Measurements from ENCODE around the gene PBX3.

PBX3 gene

GRCh38 chr9:125812403-125812802 is 65.2 kb downstream of the PBX3 start:
- peaks cover 4% of the 10 kb centered on the region for H3K27me3 Mint-ChIP-seq (ENCODE audit: low read depth, poor library complexity)
- no peak overlapping the region for H3K27ac Mint-ChIP-seq
- H3K36me3 Mint-ChIP-seq (ENCODE audit: low read depth), result no peaks in the 10 kb centered on the region
- no peaks in the 10 kb centered on the region for H3K4me1 Mint-ChIP-seq
- no peak overlapping the region for H3K4me3 Mint-ChIP-seq
- H3K9me3 Mint-ChIP-seq, result no peaks in the 10 kb centered on the region
- no peak for DNase-seq
- TF ChIP-seq CTCF (IDR thresholded peaks at IDR 0.05), result no peak

GRCh38 chr9:125815568-125815967 is 68.4 kb downstream of the PBX3 start:
- TF ChIP-seq CTCF (IDR thresholded peaks at IDR 0.05), result no peak
- Mint-ChIP-seq H3K9me3 (no peaks in the 10 kb centered on the region), H3K4me1 (peaks cover 7% of the 10 kb centered on the region), H3K27ac (no peak overlapping the region), H3K4me3 (no peak overlapping the region), H3K36me3 (ENCODE audit: low read depth) (no peaks in the 10 kb centered on the region), H3K27me3 (ENCODE audit: low read depth, poor library complexity) (peaks cover 4% of the 10 kb centered on the region)
- DNase-seq, result no peak

- Mint-ChIP-seq H3K9me3 (no peaks in the 10 kb centered on the region), H3K27me3 (ENCODE audit: low read depth, poor library complexity) (peaks cover 4% of the 10 kb centered on the region), H3K4me3 (no peak overlapping the region), H3K4me1 (peaks cover 7% of the 10 kb centered on the region), H3K27ac (no peak overlapping the region), H3K36me3 (ENCODE audit: low read depth) (no peaks in the 10 kb centered on the region)
- DNase-seq, result no peak
- no peak for TF ChIP-seq CTCF (IDR thresholded peaks at IDR 0.05)
These were observed 69.1 kb downstream of the PBX3 start for GRCh38 chr9:125816321-125816720.

- DNase-seq, result no peak
- H3K4me3 Mint-ChIP-seq, result no peak overlapping the region
- TF ChIP-seq CTCF (IDR thresholded peaks at IDR 0.05), result no peak
- no peaks in the 10 kb centered on the region for H3K9me3 Mint-ChIP-seq
- H3K27ac Mint-ChIP-seq, result no peak overlapping the region
- H3K4me1 Mint-ChIP-seq, result peaks cover 7% of the 10 kb centered on the region
- H3K36me3 Mint-ChIP-seq (ENCODE audit: low read depth), result no peaks in the 10 kb centered on the region
- no peaks in the 10 kb centered on the region for H3K27me3 Mint-ChIP-seq (ENCODE audit: low read depth, poor library complexity)
These were observed 73.1 kb downstream of the PBX3 start for GRCh38 chr9:125820100-125820804.

GRCh38 chr9:125821078-125821477 is 73.9 kb downstream of the PBX3 start:
- H3K9me3 Mint-ChIP-seq, result no peaks in the 10 kb centered on the region
- no peaks in the 10 kb centered on the region for H3K36me3 Mint-ChIP-seq (ENCODE audit: low read depth)
- no peak for DNase-seq
- TF ChIP-seq CTCF (IDR thresholded peaks at IDR 0.05), result no peak
- no peak overlapping the region for H3K27ac Mint-ChIP-seq
- peaks cover 7% of the 10 kb centered on the region for H3K4me1 Mint-ChIP-seq
- H3K27me3 Mint-ChIP-seq (ENCODE audit: low read depth, poor library complexity), result no peaks in the 10 kb centered on the region
- no peak overlapping the region for H3K4me3 Mint-ChIP-seq

GRCh38 chr9:125822160-125822559 is 75.0 kb downstream of the PBX3 start:
- DNase-seq, result no peak
- Mint-ChIP-seq H3K36me3 (ENCODE audit: low read depth) (no peaks in the 10 kb centered on the region), H3K9me3 (no peaks in the 10 kb centered on the region), H3K27me3 (ENCODE audit: low read depth, poor library complexity) (no peaks in the 10 kb centered on the region), H3K4me1 (peaks cover 7% of the 10 kb centered on the region), H3K27ac (no peak overlapping the region), H3K4me3 (no peak overlapping the region)
- TF ChIP-seq CTCF (IDR thresholded peaks at IDR 0.05), result no peak

All from nephron progenitor cell (in vitro differentiated cells).